Measurements from ENCODE around the gene SPTA1. TPM values are rescaled to one million over a fixed set of nuclear protein-coding genes. Genes with fewer than 3 reads are reported as not detected.

SPTA1 gene
- total RNA-seq (2014; rRNA removed; shearing (Covaris generic)) (not detected in 2 replicates), polyA plus RNA-seq (2016; fragmentation: Nextera tagmentation; extraction: Ambion mirVana) (not detected in 2 replicates)

DNA sequence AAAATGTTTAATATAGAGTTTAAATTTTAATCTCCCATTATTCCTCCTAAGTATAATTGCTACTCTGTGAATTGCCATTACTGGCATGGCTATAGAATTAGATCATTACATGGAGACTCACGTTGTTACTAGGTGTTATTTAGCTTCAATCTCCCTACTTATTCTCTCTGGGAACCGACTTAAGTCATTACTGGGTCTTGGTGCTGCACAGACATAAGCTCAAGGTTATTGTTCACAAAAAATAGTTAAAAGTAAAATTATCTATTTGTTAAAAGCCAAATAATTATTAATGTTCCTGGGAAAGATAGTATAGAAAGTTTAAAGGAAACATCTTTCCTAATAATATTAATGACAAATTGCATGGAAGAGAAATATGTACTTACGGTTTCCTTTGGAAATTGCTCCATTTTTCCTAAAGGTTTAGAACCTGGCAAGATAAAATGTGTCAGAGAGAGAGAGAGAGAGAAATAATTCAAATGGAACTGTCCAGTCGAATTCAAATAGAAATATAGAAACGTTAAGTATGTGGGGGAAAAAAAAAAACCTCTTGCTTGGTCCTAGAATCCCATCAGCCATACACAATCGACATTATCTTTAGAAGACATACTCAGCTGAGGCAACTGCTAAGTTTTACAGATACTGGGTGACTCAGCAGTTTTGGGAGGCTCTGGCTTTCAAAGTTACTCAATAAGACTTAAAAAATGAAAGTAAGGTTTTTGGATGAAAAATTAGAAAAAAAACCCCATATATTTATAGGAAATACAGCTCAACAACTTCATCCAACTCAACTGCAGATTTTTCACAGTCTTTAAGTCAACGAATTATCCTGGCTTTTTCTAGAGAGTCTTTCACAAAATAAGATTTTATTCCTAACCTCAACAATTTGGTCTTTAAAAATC lies at the start of gene SPTA1:
Gene SPTA1, minus strand, starts transcription at position 605 of the 899 bp plus-strand sequence. Its CDS starts 198 bp downstream, at position 407.
- Histone ChIP-seq H3K27me3 (replicated peaks; ENCODE audit: insufficient read depth) (no peaks in the 10 kb centered on the region), H2AFZ (no peak within 1 kb of the TSS), H3F3A (ENCODE audit: insufficient read depth) (no peaks in the 10 kb centered on the region), H3K9me2 (ENCODE audit: insufficient read depth) (no peaks in the 10 kb centered on the region), H3K4me1 (ENCODE audit: insufficient read depth) (no peaks in the 10 kb centered on the region), H3K4me3 (no peak within 1 kb of the TSS), H3K79me2 (ENCODE audit: insufficient read depth) (no peaks in the 10 kb centered on the region), H3K27ac (no peak within 1 kb of the TSS), H4K20me1 (ENCODE audit: insufficient read depth) (no peaks in the 10 kb centered on the region), H3K4me2 (ENCODE audit: unreplicated experiment) (no peak within 1 kb of the TSS), H3K9ac (no peak within 1 kb of the TSS), H3K36me3 (ENCODE audit: low read depth) (no peaks in the 10 kb centered on the region), H3K9me3 (ENCODE audit: low read depth) (no peaks in the 10 kb centered on the region)
- in situ Hi-C loops (cut with MboI): no loop called here
- WGBS, 2 experiments (ENCODE audit: low coverage in 1 of 2, low lambda C conversion rate in 2 of 2, missing lambda C conversion rate in 2 of 2): 4 to 8% methylated on average over 7 of the region's 7 CpGs
- peak; percentile 28 for DNase-seq
- TF ChIP-seq EZH2 (IDR thresholded peaks at IDR 0.05; ENCODE audit: insufficient read depth, poor library complexity, severe bottlenecking) (no peak), EZH2phosphoT487 (IDR thresholded peaks at IDR 0.05; ENCODE audit: insufficient read depth, low read depth) (no peak)

- H3K9ac ChIP-seq: no peak overlapping the region
- no peaks in the 10 kb centered on the region for H3K9me2 ChIP-seq (ENCODE audit: insufficient read depth)
- H3K4me3 ChIP-seq: no peak overlapping the region
- TF ChIP-seq EZH2 (IDR thresholded peaks at IDR 0.05; ENCODE audit: insufficient read depth, poor library complexity, severe bottlenecking): no peak
- no peak for TF ChIP-seq EZH2phosphoT487 (IDR thresholded peaks at IDR 0.05; ENCODE audit: insufficient read depth, low read depth)
- H4K20me1 ChIP-seq (ENCODE audit: insufficient read depth): no peaks in the 10 kb centered on the region
- H3K27me3 ChIP-seq (replicated peaks; ENCODE audit: insufficient read depth): no peaks in the 10 kb centered on the region; the same call in 1 of the 2 replicates
- H3K79me2 ChIP-seq (ENCODE audit: insufficient read depth): no peaks in the 10 kb centered on the region
- H3F3A ChIP-seq (ENCODE audit: insufficient read depth): no peaks in the 10 kb centered on the region
- DNase-seq: no peak
- no peaks in the 10 kb centered on the region for H3K9me3 ChIP-seq (ENCODE audit: low read depth)
- no peaks in the 10 kb centered on the region for H3K4me1 ChIP-seq (ENCODE audit: insufficient read depth)
- in situ Hi-C loops (cut with MboI): no loop called here
- H3K4me2 ChIP-seq (ENCODE audit: unreplicated experiment): no peak overlapping the region
- H2AFZ ChIP-seq: no peak overlapping the region
- no peaks in the 10 kb centered on the region for H3K36me3 ChIP-seq (ENCODE audit: low read depth)
- no peak overlapping the region for H3K27ac ChIP-seq
Observed at GRCh38 chr1:158735848-158736247, 49.3 kb upstream of the SPTA1 start.

GRCh38 chr1:158732524-158732923 lies 46.0 kb upstream of the SPTA1 start:
- Histone ChIP-seq H3K9me3 (ENCODE audit: low read depth) (no peaks in the 10 kb centered on the region), H3K4me2 (ENCODE audit: unreplicated experiment) (no peak overlapping the region), H3K4me3 (no peak overlapping the region), H4K20me1 (ENCODE audit: insufficient read depth) (no peaks in the 10 kb centered on the region), H3F3A (ENCODE audit: insufficient read depth) (no peaks in the 10 kb centered on the region), H3K4me1 (ENCODE audit: insufficient read depth) (no peaks in the 10 kb centered on the region), H2AFZ (no peak overlapping the region), H3K9ac (no peak overlapping the region), H3K79me2 (ENCODE audit: insufficient read depth) (no peaks in the 10 kb centered on the region), H3K36me3 (ENCODE audit: low read depth) (no peaks in the 10 kb centered on the region), H3K27ac (no peak overlapping the region), H3K27me3 (replicated peaks; ENCODE audit: insufficient read depth) (no peaks in the 10 kb centered on the region), H3K9me2 (ENCODE audit: insufficient read depth) (no peaks in the 10 kb centered on the region)
- no peak for TF ChIP-seq EZH2 (IDR thresholded peaks at IDR 0.05; ENCODE audit: insufficient read depth, poor library complexity, severe bottlenecking)
- TF ChIP-seq EZH2phosphoT487 (IDR thresholded peaks at IDR 0.05; ENCODE audit: insufficient read depth, low read depth): no peak
- DNase-seq: no peak
- WGBS, 2 experiments (ENCODE audit: low coverage in 1 of 2, low lambda C conversion rate in 2 of 2, missing lambda C conversion rate in 2 of 2): 7% methylated on average over 2 of the region's 2 CpGs
- in situ Hi-C loops (cut with MboI): no loop called here

DNA sequence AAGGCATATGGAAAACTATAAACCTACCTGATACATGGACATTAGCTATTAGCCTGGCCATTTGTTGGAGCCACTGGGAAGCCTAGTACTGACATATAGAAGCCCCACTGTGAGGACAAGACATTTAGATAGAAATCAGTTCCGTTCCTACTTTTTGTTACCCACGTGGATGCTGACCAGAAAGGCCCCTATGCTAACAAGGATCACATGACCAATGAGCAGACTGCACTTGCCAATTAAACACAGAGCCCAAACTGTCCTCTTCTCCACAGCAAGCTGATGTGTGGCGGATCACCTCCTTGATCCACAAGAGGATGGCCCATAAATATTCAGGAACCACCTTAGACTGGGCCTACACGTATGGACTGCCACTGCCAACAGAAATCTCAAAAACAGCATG lies 45.2 kb upstream of the SPTA1 start:
- no peak overlapping the region for H2AFZ ChIP-seq

More for the DNA sequence above, 45.2 kb upstream of the SPTA1 start:
- Histone ChIP-seq H3K4me1 (ENCODE audit: insufficient read depth) (no peaks in the 10 kb centered on the region), H4K20me1 (ENCODE audit: insufficient read depth) (no peaks in the 10 kb centered on the region), H3K9ac (no peak overlapping the region), H3F3A (ENCODE audit: insufficient read depth) (no peaks in the 10 kb centered on the region), H3K9me2 (ENCODE audit: insufficient read depth) (no peaks in the 10 kb centered on the region), H3K27me3 (replicated peaks; ENCODE audit: insufficient read depth) (no peaks in the 10 kb centered on the region), H3K27ac (no peak overlapping the region), H3K36me3 (ENCODE audit: low read depth) (no peaks in the 10 kb centered on the region), H3K4me3 (no peak overlapping the region), H3K9me3 (ENCODE audit: low read depth) (no peaks in the 10 kb centered on the region), H3K4me2 (ENCODE audit: unreplicated experiment) (no peak overlapping the region), H3K79me2 (ENCODE audit: insufficient read depth) (no peaks in the 10 kb centered on the region)
- DNase-seq: no peak
- TF ChIP-seq EZH2 (IDR thresholded peaks at IDR 0.05; ENCODE audit: insufficient read depth, poor library complexity, severe bottlenecking): no peak
- TF ChIP-seq EZH2phosphoT487 (IDR thresholded peaks at IDR 0.05; ENCODE audit: insufficient read depth, low read depth): no peak
- WGBS, 2 experiments (ENCODE audit: low coverage in 1 of 2, low lambda C conversion rate in 2 of 2, missing lambda C conversion rate in 2 of 2): 6 to 13% methylated on average over 4 of the region's 4 CpGs
- in situ Hi-C loops (cut with MboI): no loop called here
